ENCODE data around the gene ZNF597. TPM values are rescaled to one million over a fixed set of nuclear protein-coding genes. Genes with fewer than 3 reads are reported as not detected.

The ZNF597 gene
- total RNA-seq (4.1 TPM), polyA plus RNA-seq (1.9 TPM)

DNA sequence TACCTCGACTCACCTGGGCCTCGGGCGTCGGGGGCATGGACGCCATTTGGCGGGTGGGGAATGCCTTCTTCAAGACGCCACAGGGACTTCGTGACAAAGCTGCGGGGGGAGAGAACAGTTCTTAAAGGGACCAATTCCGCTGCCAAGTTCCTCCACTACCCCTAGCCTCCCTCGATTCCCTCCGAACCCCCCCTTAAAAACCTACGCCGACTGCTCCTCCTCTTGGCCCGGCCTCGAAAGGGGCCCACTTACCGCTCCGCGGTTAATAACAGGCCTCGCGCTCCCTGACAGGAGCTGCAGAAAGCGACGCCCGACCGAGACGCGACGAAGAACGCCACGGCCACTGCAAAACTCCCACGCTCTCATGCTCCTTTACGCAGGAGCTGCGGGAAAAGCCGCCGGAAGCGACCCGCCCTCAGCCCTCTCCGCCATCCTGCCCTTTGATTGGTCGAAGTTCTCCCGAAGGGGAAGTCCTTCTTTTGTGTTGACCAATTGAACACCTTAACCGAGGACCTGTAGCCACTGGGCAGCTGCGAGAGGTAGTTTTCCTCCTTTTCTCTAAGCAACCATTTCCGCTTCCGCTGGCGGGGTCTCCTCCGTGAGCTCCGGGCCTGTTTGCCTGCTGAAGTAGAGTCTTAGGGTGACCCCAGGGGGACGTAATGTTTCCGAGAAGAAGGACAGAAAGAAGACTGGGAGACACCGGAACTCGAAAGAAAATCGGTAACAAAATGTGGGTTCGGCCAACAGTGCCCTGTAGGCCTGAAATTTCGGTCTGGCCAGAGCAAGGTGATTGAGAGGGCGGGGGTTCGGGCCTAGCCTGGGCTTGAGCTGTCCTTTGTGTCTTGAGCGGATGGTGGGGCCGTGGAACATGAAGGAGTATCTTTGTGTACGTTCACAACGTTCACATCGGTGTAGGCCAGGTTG is at the start of gene ZNF597, which contains the start of gene NAA60:
Gene ZNF597, minus strand, starts transcription at position 397 of the 924 bp plus-strand sequence. Its CDS starts 351 bp downstream, at position 46.
Gene NAA60, plus strand, starts transcription at position 573 of the 924 bp plus-strand sequence. CDS start 32,548 bp downstream, outside the sequence.
- DNase-seq (ENCODE audit: extremely low spot score) = peak; percentile 76
- H3K4me3 ChIP-seq (ENCODE audit: low read depth, low read length) = peak within 1 kb of the TSS; percentile 45
- H3K36me3 ChIP-seq (ENCODE audit: insufficient read depth) = no peaks in the 10 kb centered on the region
- H3K4me1 ChIP-seq (ENCODE audit: insufficient read depth) = no peaks in the 10 kb centered on the region
- no peak within 1 kb of the TSS for H3K27ac ChIP-seq (ENCODE audit: low read depth)
- 41% methylated on average over 61 of the region's 61 CpGs for WGBS

GRCh38 chr16:3492356-3492755 is 49.1 kb upstream of the ZNF597 start:
- H3K4me3 ChIP-seq (ENCODE audit: low read depth, low read length) = no peak overlapping the region
- 93% methylated on average over 10 of the region's 10 CpGs for WGBS
- H3K27ac ChIP-seq (ENCODE audit: low read depth) = no peak overlapping the region
- DNase-seq (ENCODE audit: extremely low spot score) = no peak
- no peaks in the 10 kb centered on the region for H3K4me1 ChIP-seq (ENCODE audit: insufficient read depth)
- no peaks in the 10 kb centered on the region for H3K36me3 ChIP-seq (ENCODE audit: insufficient read depth)

DNA sequence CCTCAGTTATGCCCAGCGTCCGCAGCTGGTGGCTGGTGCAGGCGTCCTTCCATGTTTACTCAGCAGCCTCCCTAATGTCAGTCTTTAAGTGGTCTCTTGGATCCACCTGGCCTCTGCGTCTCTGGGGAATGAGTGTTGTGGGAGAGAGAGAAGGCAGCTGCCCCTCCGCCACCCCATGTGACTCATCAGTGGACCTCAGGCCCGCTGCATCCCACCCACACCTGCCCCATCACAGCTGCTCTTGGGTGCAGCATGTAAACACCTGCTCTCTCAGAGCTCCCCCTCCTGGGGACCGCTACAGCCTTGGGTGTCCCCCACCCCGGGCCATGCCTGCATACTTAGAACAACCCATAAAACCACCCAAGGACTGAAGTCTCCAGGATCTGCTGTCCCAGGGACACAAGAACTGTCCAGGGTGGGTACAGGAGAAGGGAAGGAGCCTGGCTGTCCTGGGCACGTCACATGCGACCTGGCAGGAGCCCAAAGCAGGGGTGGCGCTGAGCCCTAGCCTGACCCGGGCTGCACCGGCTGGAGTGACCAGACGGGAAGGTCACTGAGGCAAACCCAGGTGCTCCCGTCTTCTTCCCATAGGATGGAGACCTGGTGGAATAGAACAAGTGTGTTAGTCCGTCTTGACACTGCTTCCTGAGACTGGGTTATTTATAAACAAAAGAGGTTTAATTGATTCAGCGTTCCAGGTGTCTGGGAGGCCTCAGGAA is 47.8 kb upstream of the ZNF597 start:
- H3K27ac ChIP-seq (ENCODE audit: low read depth) = no peak overlapping the region
- no peak overlapping the region for H3K4me3 ChIP-seq (ENCODE audit: low read depth, low read length)
- WGBS = 59% methylated on average over 17 of the region's 17 CpGs
- no peak for DNase-seq (ENCODE audit: extremely low spot score)
- no peaks in the 10 kb centered on the region for H3K36me3 ChIP-seq (ENCODE audit: insufficient read depth)
- H3K4me1 ChIP-seq (ENCODE audit: insufficient read depth) = no peaks in the 10 kb centered on the region

DNA sequence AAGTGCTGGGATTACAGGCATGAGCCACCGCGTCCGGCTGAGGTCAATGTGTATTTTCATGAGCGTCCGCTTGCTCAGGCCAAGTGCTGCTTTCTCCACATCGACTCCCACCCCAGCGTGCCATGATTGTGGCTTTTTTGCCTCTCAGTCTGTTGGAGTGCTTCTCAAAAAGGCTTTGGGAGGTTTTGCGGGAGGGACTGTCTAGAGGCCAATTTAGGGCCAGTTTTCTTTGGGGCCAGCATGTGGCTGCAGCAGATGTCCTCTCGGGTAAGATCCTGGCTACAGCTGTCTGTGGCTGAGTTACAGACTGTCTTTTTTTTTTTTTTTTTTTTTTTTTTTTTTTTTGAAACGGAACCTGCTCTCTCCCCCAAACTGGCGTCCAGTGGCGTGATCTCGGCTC is 45.5 kb upstream of the ZNF597 start:
- H3K36me3 ChIP-seq (ENCODE audit: insufficient read depth) = no peaks in the 10 kb centered on the region
- 82% methylated on average over 9 of the region's 13 CpGs for WGBS
- DNase-seq (ENCODE audit: extremely low spot score) = no peak

GRCh38 chr16:3487521-3488410 is 44.5 kb upstream of the ZNF597 start:
- H3K36me3 ChIP-seq (ENCODE audit: insufficient read depth) = no peaks in the 10 kb centered on the region

More for the DNA sequence above, 45.5 kb upstream of the ZNF597 start:
- H3K4me1 ChIP-seq (ENCODE audit: insufficient read depth) = no peaks in the 10 kb centered on the region
- H3K27ac ChIP-seq (ENCODE audit: low read depth) = no peak overlapping the region
- H3K4me3 ChIP-seq (ENCODE audit: low read depth, low read length) = no peak overlapping the region

GRCh38 chr16:3486506-3487215 is 43.4 kb upstream of the ZNF597 start:
- no peak overlapping the region for H3K4me3 ChIP-seq (ENCODE audit: low read depth, low read length)
- H3K27ac ChIP-seq (ENCODE audit: low read depth) = no peak overlapping the region
- WGBS = 88% methylated on average over 24 of the region's 24 CpGs
- no peak for DNase-seq (ENCODE audit: extremely low spot score)
- H3K4me1 ChIP-seq (ENCODE audit: insufficient read depth) = no peaks in the 10 kb centered on the region
- H3K36me3 ChIP-seq (ENCODE audit: insufficient read depth) = no peaks in the 10 kb centered on the region

More at GRCh38 chr16:3487521-3488410, 44.5 kb upstream of the ZNF597 start:
- no peak for DNase-seq (ENCODE audit: extremely low spot score)
- WGBS = 84% methylated on average over 24 of the region's 24 CpGs
- Histone ChIP-seq H3K4me3 (ENCODE audit: low read depth, low read length) (no peak overlapping the region), H3K4me1 (ENCODE audit: insufficient read depth) (no peaks in the 10 kb centered on the region), H3K27ac (ENCODE audit: low read depth) (no peak overlapping the region)

- Histone ChIP-seq H3K27ac (ENCODE audit: low read depth) (no peak overlapping the region), H3K4me1 (ENCODE audit: insufficient read depth) (no peaks in the 10 kb centered on the region), H3K36me3 (ENCODE audit: insufficient read depth) (no peaks in the 10 kb centered on the region), H3K4me3 (ENCODE audit: low read depth, low read length) (no peak overlapping the region)
- DNase-seq (ENCODE audit: extremely low spot score) = no peak
- WGBS = 89% methylated on average over 20 of the region's 20 CpGs
Observed at GRCh38 chr16:3485821-3486505, 42.7 kb upstream of the ZNF597 start.

- WGBS = 89% methylated on average over 15 of the region's 15 CpGs
- Histone ChIP-seq H3K4me1 (ENCODE audit: insufficient read depth) (no peaks in the 10 kb centered on the region), H3K27ac (ENCODE audit: low read depth) (no peak overlapping the region), H3K36me3 (ENCODE audit: insufficient read depth) (no peaks in the 10 kb centered on the region), H3K4me3 (ENCODE audit: low read depth, low read length) (no peak overlapping the region)
- no peak for DNase-seq (ENCODE audit: extremely low spot score)
Observed at GRCh38 chr16:3485097-3485745, 41.9 kb upstream of the ZNF597 start.

DNA sequence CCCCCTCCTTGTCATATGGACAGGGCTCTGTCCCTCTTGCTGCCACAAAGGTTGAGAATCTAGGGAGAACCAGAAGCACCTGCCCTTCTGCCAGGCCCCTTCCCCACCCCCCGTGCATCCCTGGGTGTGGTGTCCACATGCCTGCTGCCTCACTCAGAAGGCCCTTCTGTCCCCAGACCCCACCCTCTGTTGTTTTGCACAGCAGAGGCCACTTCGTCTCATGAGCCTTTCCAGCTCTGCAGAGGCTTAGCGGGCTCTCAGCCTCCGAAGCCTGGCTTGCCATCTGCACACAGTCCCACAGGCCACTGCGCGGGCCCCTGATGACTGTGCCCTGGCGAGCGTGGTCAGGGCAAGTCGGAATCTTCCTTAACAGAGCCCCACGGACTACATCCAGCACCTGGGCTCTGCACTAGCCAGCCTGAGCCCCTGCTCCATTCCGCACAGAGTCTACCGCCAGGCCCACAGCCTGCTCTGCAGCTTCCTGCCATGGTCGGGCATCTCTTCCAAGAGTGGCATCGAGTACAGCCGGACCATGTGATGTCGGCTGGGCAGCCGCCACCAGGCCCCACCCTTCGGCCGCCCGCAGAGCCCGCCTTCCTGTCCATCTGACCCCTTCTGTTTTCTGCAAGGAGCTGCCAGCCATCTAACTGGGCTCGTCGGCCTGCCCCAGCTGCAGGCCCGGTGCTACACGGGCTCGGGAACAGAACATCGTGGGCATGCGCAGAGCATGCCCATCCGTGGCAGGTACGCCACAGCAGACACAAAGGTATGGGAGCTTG is 41.2 kb upstream of the ZNF597 start:
- no peaks in the 10 kb centered on the region for H3K36me3 ChIP-seq (ENCODE audit: insufficient read depth)
- no peak overlapping the region for H3K4me3 ChIP-seq (ENCODE audit: low read depth, low read length)
- 91% methylated on average over 30 of the region's 30 CpGs for WGBS
- H3K4me1 ChIP-seq (ENCODE audit: insufficient read depth) = no peaks in the 10 kb centered on the region
- no peak overlapping the region for H3K27ac ChIP-seq (ENCODE audit: low read depth)
- no peak for DNase-seq (ENCODE audit: extremely low spot score)

DNA sequence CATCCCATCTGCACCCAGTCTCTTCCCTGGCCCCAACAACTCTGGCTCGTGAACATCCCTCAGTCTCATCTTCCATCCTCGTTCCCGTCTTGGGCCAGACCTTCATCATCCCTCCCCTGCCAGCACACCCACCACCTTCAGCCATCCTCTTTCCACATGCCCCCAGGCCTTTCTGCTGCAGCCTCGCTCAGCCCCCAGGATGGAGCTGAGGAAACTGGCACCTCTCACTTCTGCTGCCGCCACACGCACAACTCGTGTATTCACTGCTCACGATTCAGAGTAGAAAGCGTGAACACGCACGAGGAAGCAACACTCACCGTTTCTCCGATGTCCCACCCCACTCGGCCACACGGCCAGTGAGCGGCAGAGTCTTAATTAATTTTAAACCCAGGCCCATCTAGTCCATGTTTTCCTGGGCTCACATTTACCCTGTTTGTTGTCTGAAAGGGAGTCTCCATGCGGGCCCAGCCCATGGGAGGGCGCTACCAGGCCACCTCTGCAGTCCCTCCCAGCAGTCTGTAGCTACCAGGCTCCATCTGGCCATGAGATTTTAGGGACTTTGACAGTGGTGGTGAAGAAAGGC is 39.4 kb upstream of the ZNF597 start:
- Histone ChIP-seq H3K4me3 (ENCODE audit: low read depth, low read length) (no peak overlapping the region), H3K36me3 (ENCODE audit: insufficient read depth) (no peaks in the 10 kb centered on the region), H3K27ac (ENCODE audit: low read depth) (no peak overlapping the region), H3K4me1 (ENCODE audit: insufficient read depth) (no peaks in the 10 kb centered on the region)
- 96% methylated on average over 18 of the region's 18 CpGs for WGBS
- DNase-seq (ENCODE audit: extremely low spot score) = no peak
